Panc1 (cell line): ENCODE measurements around the gene GLIS2.

Experiments used
- CTCF ChIP-seq: fragments of 450-650 bp; IDR thresholded peaks from 2 replicates; pipeline ENCODE4 v1.5.1; 2017; ENCODE audit warnings: mild to moderate bottlenecking
- POLR2AphosphoS5 ChIP-seq: IDR thresholded peaks from 2 replicates; pipeline ENCODE4 v1.6.1; 2012; ENCODE audit warnings: mild to moderate bottlenecking, low read depth, low read length, moderate library complexity

- TF ChIP-seq CTCF = no peak
- peak; percentile 38; the same call in 1 of the 2 replicates for TF ChIP-seq POLR2AphosphoS5
Observed at GRCh38 chr16:4339909-4340308, 24.0 kb downstream of the GLIS2 start.
